ENCODE results near the gene TAB3. TPM values are rescaled to one million over a fixed set of nuclear protein-coding genes. Genes with fewer than 3 reads are reported as not detected.

Gene TAB3
- total RNA-seq, 1 donor from 2014 or later: 12.3 TPM

DNA sequence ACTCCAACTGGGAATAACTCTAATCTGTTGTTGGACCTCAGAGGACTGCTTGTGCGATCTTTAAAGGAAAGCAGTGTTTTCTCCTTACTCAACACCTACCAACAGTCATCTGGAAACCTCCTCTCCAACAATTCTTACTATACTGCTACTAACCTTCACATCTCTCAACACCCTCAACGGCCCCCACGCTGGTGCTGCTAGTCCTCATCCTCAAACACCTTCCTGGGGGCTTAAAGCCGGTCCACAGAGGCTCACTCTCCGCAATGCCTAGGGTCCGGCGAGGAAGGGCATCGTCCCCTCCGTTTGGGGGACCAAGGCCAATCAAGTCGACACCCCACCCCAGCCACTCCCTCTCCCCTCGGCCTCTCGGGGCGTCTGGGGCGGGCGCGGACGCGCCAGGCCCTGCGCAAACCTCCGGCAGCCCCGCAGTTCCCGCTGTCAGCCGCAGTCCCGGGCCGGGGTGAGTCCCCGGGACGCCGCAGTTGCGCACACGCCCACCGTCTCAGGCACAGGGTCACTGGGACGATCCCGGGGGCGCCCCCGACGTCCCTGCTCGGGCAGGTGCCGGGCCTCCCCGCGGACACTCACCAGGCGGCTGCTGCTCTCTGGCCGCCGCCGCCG, 418 bp downstream of the TAB3 start:
- intact Hi-C loops (cut with DNase I): no loop called here
- DNase-seq (peak; percentile 36), ATAC-seq (ENCODE audit: poor library complexity) (peak; percentile 26)

DNA sequence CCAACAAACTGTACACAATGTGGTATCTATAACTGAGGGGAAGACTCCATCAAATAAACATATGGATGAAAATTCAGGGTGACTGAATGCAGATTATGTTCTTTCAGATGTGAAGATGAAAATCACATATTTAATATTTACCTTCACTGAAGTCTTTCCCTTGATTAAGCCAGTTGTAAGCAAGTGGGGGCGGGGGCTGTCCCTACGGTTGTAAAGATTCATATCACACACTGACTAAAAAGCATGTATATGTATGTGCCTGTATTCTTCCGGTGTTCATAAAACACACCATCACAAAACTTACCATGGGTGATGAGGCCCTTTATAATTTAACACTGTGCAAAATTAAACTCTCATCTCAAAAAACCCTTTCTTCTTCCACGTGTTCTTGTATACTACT, 1.3 kb downstream of the TAB3 start:
- no peak for ATAC-seq (ENCODE audit: poor library complexity)
- intact Hi-C loops (cut with DNase I): no loop called here

DNA sequence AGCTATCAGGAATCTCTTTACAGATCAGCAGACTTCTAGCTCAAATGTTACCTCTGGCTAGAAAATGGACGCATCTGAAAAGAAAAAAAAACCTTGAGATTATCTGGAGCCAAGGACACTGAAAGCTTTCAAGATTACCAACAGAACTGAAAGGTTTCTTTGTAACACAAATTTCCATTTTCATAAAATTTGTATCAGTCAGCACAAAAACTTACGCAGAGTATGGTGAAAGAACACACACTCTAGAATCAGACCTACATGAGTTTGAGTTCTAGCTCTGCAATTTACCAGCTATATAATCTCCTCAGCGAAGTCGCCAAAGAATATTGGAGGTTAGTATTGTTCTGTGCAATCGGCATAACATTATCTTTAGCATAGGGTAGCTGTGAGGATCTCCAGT, 1.8 kb downstream of the TAB3 start:
- DNase-seq (no peak), ATAC-seq (ENCODE audit: poor library complexity) (no peak)
- intact Hi-C loops (cut with DNase I): no loop called here

More for the DNA sequence above, 1.3 kb downstream of the TAB3 start:
- DNase-seq: no peak

DNA sequence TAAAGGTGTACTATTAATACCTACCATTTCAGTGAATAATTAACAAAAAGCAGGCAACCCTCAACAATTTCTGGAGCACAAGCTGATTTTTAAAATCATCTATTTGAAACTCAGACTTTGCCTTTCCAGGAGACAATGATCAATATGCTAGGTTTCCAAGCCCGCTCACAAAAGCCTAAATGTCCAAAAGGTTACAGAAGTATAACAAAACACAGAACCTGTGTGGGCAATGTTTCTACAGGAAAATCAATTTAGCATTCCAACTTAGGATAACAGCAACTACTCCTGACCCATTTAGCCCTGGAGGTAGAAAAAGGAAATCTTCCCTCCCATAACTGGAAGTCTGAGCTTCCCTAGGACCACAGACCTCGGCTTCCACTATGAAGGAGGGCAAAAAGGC, 3.9 kb downstream of the TAB3 start:
- intact Hi-C loops (cut with DNase I): no loop called here
- DNase-seq: no peak
- no peak for ATAC-seq (ENCODE audit: poor library complexity)

DNA sequence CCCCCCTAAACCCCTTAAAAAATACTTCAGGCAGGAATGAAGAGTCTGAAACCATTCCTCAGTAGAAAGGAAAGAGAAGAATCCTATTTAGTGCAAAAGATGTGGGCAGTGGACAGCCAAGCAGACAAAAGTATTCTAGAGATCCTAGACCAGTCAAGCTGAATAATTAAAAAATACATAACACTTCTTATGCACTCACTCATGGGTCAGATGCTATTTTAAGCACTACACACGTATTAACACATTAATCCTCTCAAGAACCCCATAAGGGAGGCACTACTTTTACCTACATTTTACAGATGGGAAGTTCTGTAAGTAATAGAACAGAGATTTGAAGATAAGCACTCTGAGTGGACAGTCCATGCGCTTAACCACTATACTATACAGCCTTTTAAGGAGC, 5.9 kb downstream of the TAB3 start:
- ATAC-seq (ENCODE audit: poor library complexity): peak; percentile 69
- no peak for DNase-seq
- intact Hi-C loops (cut with DNase I): no loop called here

DNA sequence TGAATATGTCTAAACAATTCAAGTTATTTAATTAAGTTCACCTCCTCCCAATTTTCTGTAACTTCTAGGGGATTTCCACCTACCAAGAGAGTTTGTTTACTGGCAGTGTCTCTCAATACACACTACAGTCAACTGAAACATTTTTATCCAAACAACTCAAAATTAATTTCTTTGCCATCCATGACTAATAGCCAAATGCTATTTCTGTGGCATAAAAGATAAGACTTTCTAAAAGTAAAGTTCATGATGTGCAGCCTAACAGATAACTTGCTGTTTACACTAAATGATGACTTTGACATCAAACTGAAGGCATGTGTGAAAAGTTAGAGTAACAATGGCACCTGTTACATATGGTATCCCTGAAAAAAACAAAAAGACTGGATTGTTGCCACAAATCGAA, 7.3 kb downstream of the TAB3 start:
- DNase-seq (no peak), ATAC-seq (ENCODE audit: poor library complexity) (no peak)
- intact Hi-C loops (cut with DNase I): no loop called here

DNA sequence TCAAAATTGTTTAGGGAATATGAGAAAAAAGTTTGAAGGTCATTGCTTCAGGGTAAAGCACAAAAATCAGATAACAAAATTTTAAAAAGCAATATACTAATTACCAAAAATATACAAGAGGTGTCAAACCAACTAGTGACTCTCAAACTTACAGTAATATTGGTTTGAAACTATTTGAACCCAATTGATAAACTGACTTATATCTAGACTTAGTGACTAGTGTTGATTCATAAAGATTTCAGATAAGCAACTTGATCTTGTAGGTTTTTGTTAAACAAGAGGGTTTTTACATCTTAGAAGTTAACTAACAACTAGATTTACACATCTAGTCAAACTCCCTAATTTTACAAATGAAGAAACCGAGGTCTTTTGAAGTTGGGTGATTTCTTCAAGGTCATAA, 7.7 kb downstream of the TAB3 start:
- intact Hi-C loops (cut with DNase I): no loop called here
- DNase-seq (no peak), ATAC-seq (ENCODE audit: poor library complexity) (no peak)

DNA sequence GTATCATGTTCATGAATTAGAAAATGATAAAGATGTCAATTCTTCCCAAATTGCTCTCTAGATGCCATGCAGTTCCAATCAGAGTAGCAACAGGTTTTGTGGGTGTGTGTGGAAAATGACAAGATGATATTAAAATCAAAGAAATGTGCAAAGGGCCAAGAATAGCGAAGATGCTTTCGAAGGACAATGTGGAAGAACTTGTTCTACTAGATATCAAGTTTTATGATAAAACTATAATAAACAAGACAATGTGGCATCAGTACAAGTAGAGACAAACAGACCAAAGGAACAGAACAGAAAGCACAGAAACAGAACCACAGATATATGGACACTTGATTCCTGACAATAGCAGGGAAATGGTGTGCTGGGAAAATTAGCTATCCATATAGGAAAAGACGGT, 9.0 kb downstream of the TAB3 start:
- ATAC-seq (ENCODE audit: poor library complexity) (no peak), DNase-seq (no peak)
- intact Hi-C loops (cut with DNase I): no loop called here

DNA sequence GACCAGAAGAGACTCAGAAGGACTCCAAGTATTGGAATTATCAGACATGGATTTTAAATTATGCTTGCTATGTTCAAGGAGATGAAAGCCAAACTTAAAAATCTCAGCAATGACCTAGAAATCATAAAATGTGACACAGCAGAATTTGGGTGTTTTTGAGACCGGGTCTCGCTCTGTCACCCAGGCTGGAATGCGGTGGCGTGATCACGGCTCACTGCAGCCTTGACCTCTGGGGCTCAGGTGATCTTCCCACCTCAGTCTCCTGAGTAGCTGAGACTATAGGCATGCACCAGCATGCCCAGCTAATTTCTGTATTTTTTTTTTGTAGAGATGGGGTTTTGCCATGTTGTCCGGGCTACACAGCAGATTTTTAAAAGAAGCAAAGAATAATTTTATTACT, 12.7 kb downstream of the TAB3 start:
- no peak for ATAC-seq (ENCODE audit: poor library complexity)
- intact Hi-C loops (cut with DNase I): no loop called here

DNA sequence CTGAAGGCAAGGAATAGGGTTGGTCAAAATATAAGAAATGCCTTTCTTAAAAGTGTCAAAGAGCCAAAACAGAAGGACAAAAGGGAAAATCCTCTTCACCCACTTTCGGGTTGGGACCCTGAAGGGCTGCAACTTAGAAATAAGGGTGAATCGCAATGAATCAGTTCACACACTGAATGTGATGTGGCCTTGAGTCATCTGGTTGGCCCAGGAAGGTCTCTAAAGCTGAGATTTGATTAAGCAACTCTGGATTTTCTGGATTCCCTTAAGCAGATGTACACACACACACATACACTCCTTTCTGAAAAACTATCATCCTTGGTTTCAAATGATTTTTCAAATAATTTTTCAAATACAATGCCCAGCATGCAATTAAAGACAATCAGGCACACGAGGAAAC, 13.1 kb downstream of the TAB3 start:
- ATAC-seq (ENCODE audit: poor library complexity) (no peak), DNase-seq (no peak)
- intact Hi-C loops (cut with DNase I): no loop called here

More for the DNA sequence above, 12.7 kb downstream of the TAB3 start:
- no peak for DNase-seq

DNA sequence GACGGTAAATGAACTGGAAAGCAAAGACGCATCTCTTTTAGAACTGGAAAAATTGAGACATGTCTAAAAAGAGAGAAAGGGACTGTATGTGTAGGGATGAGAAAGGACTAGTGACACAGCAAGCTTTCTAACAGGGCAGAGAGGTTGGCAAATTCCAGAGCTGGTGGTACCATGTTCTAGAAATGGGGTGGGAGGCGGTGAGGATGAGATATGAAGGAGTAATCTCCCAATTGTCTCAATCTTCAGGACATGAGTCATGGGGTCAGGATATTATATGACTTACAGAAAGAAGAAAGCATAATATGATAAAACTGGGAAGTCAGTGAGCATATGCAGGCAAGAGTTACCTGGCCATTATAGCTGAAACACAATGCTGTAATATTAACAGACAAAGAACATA, 14.2 kb downstream of the TAB3 start:
- ATAC-seq (ENCODE audit: poor library complexity) (no peak), DNase-seq (no peak)
- intact Hi-C loops (cut with DNase I): no loop called here

DNA sequence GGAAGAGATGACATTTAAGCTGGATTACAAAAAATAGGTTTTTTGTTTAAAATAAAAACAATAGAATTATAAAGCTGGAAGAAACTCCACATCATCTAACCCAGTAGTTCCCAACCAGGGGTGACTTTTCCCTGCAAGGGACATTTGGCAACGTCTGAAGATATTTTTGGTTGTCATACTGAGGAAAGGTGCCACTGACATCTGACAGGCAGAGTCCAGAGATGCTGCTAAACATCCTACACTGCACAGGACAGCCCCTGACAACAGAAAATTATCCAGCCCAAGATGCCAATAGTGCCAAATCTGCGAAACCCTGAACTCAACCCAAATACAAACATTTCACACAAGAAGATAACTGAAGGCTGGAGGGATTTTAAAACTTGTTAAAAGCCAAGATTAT, 18.5 kb downstream of the TAB3 start:
- no peak for DNase-seq
- intact Hi-C loops (cut with DNase I): no loop called here
- ATAC-seq (ENCODE audit: poor library complexity): peak; percentile 78

DNA sequence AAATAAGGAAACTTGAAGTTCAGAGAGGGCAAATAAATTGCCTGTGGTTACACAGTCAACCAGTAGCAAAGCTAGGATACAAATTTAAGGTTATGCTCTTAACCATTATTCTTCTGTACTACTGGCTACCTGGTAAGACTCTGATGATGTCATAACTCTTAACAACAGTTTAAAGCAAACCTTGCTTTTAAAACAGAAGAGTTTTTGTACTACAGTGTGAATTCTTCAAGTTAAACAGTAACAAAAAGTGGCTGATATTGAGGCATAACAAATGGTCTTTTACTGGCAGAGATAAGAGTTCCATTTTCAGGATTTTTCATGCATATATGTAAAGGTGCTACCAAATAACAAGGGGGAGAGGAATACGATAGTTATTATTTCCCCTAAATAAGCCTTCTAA, 23.4 kb downstream of the TAB3 start:
- intact Hi-C loops (cut with DNase I): no loop called here
- ATAC-seq (ENCODE audit: poor library complexity): no peak
- DNase-seq: no peak

DNA sequence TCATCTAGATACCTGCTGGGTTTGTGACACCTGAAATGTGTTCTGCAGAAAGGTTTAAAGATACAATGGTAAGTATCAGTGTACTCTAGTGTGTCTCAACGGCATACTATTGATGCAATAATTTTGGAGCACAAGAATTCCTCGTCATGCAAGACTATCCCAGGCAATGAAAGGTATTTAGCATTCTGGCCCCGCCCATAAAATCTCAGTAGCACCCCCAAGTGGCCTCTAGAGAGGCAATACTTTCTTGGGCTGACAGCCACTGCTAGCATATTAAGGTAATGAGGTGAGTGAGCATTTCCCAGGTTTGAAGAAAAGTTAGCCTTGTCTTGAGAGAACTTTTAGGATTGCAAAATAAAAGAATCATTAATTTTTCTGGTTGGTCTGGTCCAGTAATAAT, 24.0 kb downstream of the TAB3 start:
- intact Hi-C loops (cut with DNase I): no loop called here
- ATAC-seq (ENCODE audit: poor library complexity) (no peak), DNase-seq (no peak)

DNA sequence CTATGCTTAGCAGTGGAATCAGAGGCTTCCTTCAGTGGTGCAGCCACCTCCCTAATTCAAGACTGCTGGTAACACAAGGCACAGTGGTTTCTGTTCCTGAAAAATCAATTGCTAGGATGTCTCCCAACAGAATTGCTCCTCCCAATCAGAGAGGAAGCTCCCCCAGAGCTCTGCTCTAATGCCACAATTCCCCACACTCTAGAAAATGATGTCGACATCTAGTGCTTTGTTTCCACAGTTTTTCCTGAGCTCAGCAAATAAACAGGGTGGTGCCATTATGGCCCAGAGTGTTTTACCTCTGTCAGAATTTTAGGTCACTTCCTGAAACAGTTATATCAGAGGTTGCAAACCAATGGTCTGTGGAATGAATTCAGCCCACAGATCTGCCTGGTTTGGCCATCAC, 24.7 kb downstream of the TAB3 start:
- no peak for DNase-seq
- ATAC-seq (ENCODE audit: poor library complexity): peak; percentile 70
- intact Hi-C loops (cut with DNase I): no loop called here

DNA sequence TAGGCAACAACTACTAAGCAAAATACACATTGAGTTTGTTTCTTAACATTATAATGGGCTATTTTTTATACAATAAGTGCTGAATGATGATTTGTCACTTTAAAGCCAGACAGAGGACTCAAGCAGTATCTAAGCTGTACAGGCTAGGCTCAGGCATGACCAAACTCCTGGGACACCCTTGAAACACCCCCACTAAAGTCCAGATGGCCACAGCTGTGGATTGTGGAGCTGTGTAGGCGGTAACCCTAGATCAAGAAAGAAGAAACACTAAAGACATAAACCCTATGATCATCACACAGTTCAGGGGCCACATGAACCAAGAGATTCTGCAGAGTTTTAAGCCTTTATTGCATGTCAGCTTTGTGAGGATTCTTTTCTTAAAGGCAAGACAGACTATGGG, 25.1 kb downstream of the TAB3 start:
- intact Hi-C loops (cut with DNase I): no loop called here
- DNase-seq (no peak), ATAC-seq (ENCODE audit: poor library complexity) (peak; percentile 57)

DNA sequence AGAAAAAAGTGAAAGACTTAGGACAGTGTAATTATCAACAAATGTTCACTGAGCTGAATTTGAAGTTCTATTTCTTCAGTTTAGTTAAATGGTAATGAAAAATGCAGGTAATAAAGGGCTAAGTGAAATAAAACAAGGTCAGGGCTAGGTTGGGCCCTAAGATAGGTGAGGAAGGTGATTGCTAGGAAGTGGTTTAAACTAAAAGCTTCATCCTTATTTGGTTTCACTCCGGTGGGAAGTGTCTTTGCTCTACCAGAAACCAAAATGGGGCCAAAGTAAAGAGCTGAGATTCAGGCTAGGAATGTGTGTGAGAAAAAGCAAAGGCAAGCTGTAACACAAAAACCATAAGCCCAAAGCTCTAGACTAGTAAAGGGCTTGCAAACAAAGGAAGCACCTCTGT, 31.0 kb downstream of the TAB3 start:
- no peak for DNase-seq
- intact Hi-C loops (cut with DNase I): no loop called here
- no peak for ATAC-seq (ENCODE audit: poor library complexity)

DNA sequence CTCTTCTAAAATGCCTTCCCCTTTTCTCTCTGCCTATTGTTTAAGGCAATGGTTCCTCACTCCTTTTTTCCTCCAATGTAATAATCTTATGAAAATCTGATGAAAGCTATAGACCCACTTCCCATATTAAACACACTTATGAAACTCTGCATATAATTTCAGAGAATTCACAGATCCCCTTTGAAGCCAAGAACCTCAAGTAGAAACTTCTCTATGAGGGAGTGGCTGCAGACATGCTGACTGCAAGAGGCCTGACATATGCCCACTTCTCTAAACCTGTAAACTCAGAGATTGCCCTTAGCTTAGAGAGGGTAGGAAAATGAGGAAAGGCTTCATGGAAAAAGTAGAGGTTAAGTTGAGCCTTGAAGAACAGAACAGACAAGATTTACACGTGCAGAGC, 37.6 kb downstream of the TAB3 start:
- no peak for DNase-seq
- intact Hi-C loops (cut with DNase I): no loop called here
- no peak for ATAC-seq (ENCODE audit: poor library complexity)

DNA sequence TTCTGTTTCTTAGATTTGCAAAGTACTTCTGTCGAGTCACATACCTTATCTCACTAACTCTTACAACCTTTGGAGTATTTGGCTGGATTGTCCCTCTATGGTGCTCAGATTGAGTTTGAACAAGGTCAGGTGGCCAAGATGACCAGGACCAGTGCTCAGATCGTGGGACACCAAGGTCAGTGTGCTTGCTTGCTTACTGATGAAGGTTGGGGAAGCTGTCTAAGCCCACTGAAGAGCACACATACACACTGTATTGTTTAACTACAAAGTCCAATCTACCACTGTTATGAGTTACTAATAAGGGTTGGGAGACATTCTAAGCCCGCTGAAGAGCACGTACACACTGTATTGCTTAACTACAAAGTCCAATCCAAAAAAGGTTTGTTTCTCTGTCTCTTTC, 53.7 kb downstream of the TAB3 start:
- DNase-seq (no peak), ATAC-seq (ENCODE audit: poor library complexity) (no peak)
- intact Hi-C loops (cut with DNase I): no loop called here

DNA sequence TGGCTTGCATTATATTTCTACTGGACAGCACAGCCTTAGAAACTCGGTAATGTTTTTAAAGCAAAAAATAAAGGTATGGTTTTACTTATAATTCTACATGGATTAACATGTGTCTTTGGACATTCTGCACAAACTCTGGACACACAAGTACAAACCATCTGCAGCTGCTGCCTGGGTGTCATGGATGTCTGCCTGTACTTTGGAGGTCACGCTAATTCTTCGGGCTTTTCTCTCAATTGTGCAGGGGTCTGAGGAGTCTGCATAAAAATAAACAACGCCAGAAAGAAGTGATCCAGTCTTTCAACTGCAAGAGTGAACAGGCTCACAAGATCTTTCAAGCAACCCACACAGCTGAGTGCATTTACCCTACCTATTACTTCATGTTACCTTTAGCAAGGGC, 55.2 kb downstream of the TAB3 start:
- intact Hi-C loops (cut with DNase I): no loop called here

DNA sequence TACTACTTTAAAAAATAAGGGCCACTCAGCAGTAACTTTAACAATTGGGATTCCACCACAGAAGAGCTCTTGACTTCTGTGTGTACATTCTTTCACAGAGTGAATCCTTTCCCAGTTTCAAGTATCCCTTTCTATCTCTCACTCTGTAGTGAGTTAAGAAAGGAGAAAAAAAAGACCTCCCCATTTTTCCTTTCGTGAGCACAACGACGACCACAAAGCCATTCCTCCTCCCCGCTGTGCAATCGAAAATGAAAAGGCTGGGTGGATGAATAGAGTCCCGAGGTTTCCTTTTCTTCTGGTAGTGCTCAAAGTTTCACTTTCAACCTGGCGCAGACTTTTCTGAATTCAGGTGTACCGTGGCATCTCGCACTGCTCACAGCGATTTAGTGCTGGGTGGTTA, 58.0 kb downstream of the TAB3 start:
- DNase-seq (no peak), ATAC-seq (ENCODE audit: poor library complexity) (no peak)
- intact Hi-C loops (cut with DNase I): no loop called here

More for the DNA sequence above, 55.2 kb downstream of the TAB3 start:
- ATAC-seq (ENCODE audit: poor library complexity) (no peak), DNase-seq (no peak)

All from Right ventricle myocardium superior (tissue), 1 donor.